Placental epithelial cell (primary cell): ENCODE measurements around the gene SLC25A39. TPM values are rescaled to one million over a fixed set of nuclear protein-coding genes. Genes with fewer than 3 reads are reported as not detected.

ENCODE experiments used
- small RNA-seq: library from RNA; depleted of rRNA; stranded (forward); fragments of <200 nt; gene quantifications from one replicate; pipeline ENCODE3, GENCODE V24; 2012
- total RNA-seq: library from RNA; depleted of rRNA; stranded (reverse); fragments of >200 nt; gene quantifications from 2 replicates; pipeline ENCODE4 v1.2.3, GENCODE V29; 2012

Gene SLC25A39
- total RNA-seq: 101 and 160 TPM in 2 replicates

GRCh38 chr17:44324571-44325275 is at the start of gene SLC25A39:
SLC25A39 (minus strand) TSS chr17:44324823; CDS start chr17:44323562, 1,261 bp downstream.

DNA sequence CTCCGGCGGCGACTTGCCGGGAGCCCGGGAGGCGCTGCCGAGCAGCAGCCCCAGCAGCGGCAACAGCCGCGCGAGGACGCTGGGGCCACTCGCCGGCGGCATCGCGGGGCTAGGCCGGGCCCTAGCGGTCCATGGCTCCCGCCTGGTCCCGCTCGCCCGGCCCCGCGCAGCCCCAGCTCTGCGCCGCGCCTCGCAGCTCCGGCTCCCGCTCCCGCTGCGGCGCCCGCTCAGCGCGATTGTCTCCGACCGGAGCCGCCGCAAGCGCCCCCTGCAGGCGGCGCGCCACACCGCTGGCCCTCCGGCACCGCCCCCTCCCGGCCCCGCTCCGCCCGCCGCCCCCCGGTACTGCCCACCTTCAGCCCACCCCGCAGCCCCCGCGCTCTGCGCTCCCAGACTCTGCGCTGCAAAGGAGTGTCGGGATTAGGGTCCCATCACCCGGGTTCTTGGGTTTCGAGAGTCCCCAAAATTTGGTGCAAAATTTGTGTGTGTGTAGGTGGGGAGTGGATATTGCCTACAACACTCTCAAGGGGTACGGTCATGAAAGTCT is 39.1 kb upstream of the SLC25A39 start, which contains the start of gene FAM171A2:
Gene FAM171A2 (minus strand): TSS at position 241 of the 547 bp plus-strand sequence. CDS start 139 bp downstream, at position 102.

GRCh38 chr17:44344939-44345453 is 20.4 kb upstream of the SLC25A39 start, which contains the start of gene GRN:
GRN (plus strand) TSS chr17:44345302; CDS start chr17:44349165, 3,863 bp downstream.

DNA sequence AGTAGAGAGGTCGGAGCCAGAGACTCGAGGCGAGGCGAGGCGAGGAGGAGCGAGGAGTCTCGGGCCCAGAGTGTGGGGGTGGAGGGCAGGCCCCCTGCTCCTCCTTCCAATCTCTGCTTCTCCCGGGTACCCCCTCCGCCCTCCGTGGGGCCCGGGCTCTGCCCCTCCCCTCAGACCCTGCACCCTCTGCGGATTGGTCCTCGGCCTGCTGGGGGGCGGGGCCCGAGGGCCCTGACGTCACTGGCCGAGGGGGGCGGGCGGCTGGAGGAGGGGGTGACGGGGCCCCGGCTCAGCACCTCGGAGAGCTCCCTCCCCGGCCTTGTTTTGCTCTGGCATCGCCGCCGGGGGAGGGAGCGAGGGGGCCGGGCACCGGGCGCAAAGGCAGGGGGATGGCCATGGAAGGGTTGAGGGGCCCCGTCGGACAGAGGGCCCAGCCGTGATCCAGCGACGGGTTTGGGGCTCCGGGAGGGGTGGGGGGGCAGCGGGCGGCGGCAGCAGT is 16.3 kb downstream of the SLC25A39 start, which contains the start of gene RUNDC3A:
Gene RUNDC3A (plus strand): TSS at position 282 of the 499 bp plus-strand sequence. CDS start 232 bp downstream, outside the sequence.

Small RNA genes within 50 kb of the gene (small RNA-seq; reads per million reads assigned to genes)
- gene RF00012 (0.23 reads per million), gene RN7SL507P (not detected), gene RNU6-453P (not detected)

Other genes with a start within 250 kb of the SLC25A39 start
- gene HDAC5, start 201.2 kb downstream of the SLC25A39 start, total RNA-seq: 27.3 and 35.7 TPM in 2 replicates
- gene HROB, start 182.9 kb downstream of the SLC25A39 start, total RNA-seq: 1.5 and 1.6 TPM in 2 replicates
- 0.11 TPM in 1 of 2 replicates, not detected in the other for gene ASB16, start 154.1 kb downstream of the SLC25A39 start, total RNA-seq
- gene TMUB2, start 137.9 kb downstream of the SLC25A39 start, total RNA-seq: 34.3 and 44.4 TPM in 2 replicates
- gene ATXN7L3, start 124.9 kb downstream of the SLC25A39 start, total RNA-seq: 56.1 and 60.1 TPM in 2 replicates
- 43.8 and 90.3 TPM in 2 replicates for gene UBTF, start 105.1 kb downstream of the SLC25A39 start, total RNA-seq
- gene SLC4A1, start 56.7 kb downstream of the SLC25A39 start, total RNA-seq: not detected in 2 replicates
- gene RUNDC3A, start 16.2 kb downstream of the SLC25A39 start, total RNA-seq: 0.11 TPM in 1 of 2 replicates, not detected in the other
- 228 and 715 TPM in 2 replicates for gene GRN, start 20.5 kb upstream of the SLC25A39 start, total RNA-seq
- gene FAM171A2, start 39.0 kb upstream of the SLC25A39 start, total RNA-seq: 2.2 and 4.3 TPM in 2 replicates
- 0.11 and 1.2 TPM in 2 replicates for gene ITGA2B, start 64.8 kb upstream of the SLC25A39 start, total RNA-seq
- gene GPATCH8, start 178.6 kb upstream of the SLC25A39 start, total RNA-seq: 22.6 and 28.7 TPM in 2 replicates
- 11.8 and 13.7 TPM in 2 replicates for gene FZD2, start 232.7 kb upstream of the SLC25A39 start, total RNA-seq